ENCODE data around the gene SETX.
A peak's percentile ranks its signal among the peaks of the same experiment; 100 is the strongest.

SETX gene

DNA sequence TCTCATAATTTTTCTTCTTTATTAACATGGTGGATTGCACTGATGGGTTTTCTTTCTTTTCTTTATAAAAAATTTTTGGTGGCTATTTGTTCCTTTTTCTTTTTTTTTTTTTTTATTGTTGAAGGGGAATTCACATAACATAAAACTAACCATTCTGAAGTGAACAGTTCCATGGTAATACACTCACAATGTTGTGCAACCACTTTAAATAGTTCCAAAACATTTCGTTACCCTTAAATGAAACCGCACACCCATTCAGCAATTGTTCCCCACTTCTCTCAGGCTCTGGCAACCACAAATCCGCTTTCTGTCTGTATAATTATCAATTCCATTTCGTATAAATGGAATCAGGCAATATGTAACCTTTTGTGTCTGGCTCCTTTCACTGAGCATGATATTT is 11.7 kb upstream of the SETX start:
- ChIA-PET CTCF (no interaction called here), POLR2A (interaction anchor here (1.0 kb wide), 1 partner anchor 11 kb away, joined by 3 read pairs; the partner anchor contains the start of gene SETX)
- Histone ChIP-seq H3K36me3 (ENCODE audit: control insufficient read depth in 2 of 2, insufficient read depth in 1 of 2, low read length in 2 of 2) (no peaks in the 10 kb centered on the region), H3K4me3 (ENCODE audit: low read depth, low read length) (no peak overlapping the region), H3K9me3 (ENCODE audit: control insufficient read depth, insufficient read depth, low read depth, low read length) (no peaks in the 10 kb centered on the region), H3K27ac (ENCODE audit: extremely low read depth, low read depth, low read length) (no peak overlapping the region), H3K4me1 (ENCODE audit: control insufficient read depth, insufficient read depth, low read length) (no peaks in the 10 kb centered on the region)
- TF ChIP-seq ZFP41 (tag by site-specific recombination; IDR thresholded peaks at IDR 0.05; ENCODE audit: borderline replicate concordance) (no peak), ZNF138 (tag by site-specific recombination; IDR thresholded peaks at IDR 0.05; ENCODE audit: borderline replicate concordance) (no peak), ZFP3 (tag by site-specific recombination; IDR thresholded peaks at IDR 0.05; ENCODE audit: low read depth) (no peak), ATF2 (tag by site-specific recombination; IDR thresholded peaks at IDR 0.05; ENCODE audit: low read depth) (no peak), ZFHX2 (tag by site-specific recombination; conservative IDR thresholded peaks at IDR 0.05) (no peak), ZSCAN18 (tag by site-specific recombination; IDR thresholded peaks at IDR 0.05) (no peak), ZNF184 (tag by site-specific recombination; IDR thresholded peaks at IDR 0.05) (no peak), REPIN1 (tag by site-specific recombination; IDR thresholded peaks at IDR 0.05; ENCODE audit: low read depth) (no peak), ZNF302 (tag by site-specific recombination; IDR thresholded peaks at IDR 0.05; ENCODE audit: low read depth) (no peak), ZBTB17 (tag by site-specific recombination; IDR thresholded peaks at IDR 0.05) (no peak), ZNF23 (tag by site-specific recombination; IDR thresholded peaks at IDR 0.05; ENCODE audit: borderline replicate concordance) (no peak)
- TF ChIP-seq, protein P1, sequence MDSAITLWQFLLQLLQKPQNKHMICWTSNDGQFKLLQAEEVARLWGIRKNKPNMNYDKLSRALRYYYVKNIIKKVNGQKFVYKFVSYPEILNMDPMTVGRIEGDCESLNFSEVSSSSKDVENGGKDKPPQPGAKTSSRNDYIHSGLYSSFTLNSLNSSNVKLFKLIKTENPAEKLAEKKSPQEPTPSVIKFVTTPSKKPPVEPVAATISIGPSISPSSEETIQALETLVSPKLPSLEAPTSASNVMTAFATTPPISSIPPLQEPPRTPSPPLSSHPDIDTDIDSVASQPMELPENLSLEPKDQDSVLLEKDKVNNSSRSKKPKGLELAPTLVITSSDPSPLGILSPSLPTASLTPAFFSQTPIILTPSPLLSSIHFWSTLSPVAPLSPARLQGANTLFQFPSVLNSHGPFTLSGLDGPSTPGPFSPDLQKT (IDR thresholded peaks at IDR 0.05; ENCODE audit: borderline replicate concordance, low read depth, low read length) = no peak

GRCh38 chr9:132365986-132366385 is 11.2 kb upstream of the SETX start:
- Histone ChIP-seq H3K4me1 (ENCODE audit: control insufficient read depth, insufficient read depth, low read length) (no peaks in the 10 kb centered on the region), H3K36me3 (ENCODE audit: control insufficient read depth in 2 of 2, insufficient read depth in 1 of 2, low read length in 2 of 2) (no peaks in the 10 kb centered on the region), H3K9me3 (ENCODE audit: control insufficient read depth, insufficient read depth, low read depth, low read length) (no peaks in the 10 kb centered on the region), H3K4me3 (ENCODE audit: low read depth, low read length) (no peak overlapping the region), H3K27ac (ENCODE audit: extremely low read depth, low read depth, low read length) (no peak overlapping the region)
- CTCF ChIA-PET = interaction anchor here (0.6 to 0.9 kb wide), 2 partner anchors 16 to 209 kb away, joined by 3 read pairs; no protein-coding TSS in a partner anchor
- no peak for TF ChIP-seq ZNF37A (tag by site-specific recombination; IDR thresholded peaks at IDR 0.05)
- POLR2A ChIA-PET = no interaction called here

GRCh38 chr9:132364068-132364467 is 9.3 kb upstream of the SETX start:
- POLR2A ChIA-PET = no interaction called here
- H3K36me3 ChIP-seq (ENCODE audit: control insufficient read depth in 2 of 2, insufficient read depth in 1 of 2, low read length in 2 of 2) = no peaks in the 10 kb centered on the region
- CTCF ChIA-PET = interaction anchor here (0.7 to 2.1 kb wide), 2 partner anchors 11 to 366 kb away, joined by 3 to 4 read pairs; no protein-coding TSS in a partner anchor
- H3K9me3 ChIP-seq (ENCODE audit: control insufficient read depth, insufficient read depth, low read depth, low read length) = no peaks in the 10 kb centered on the region
- no peak overlapping the region for H3K4me3 ChIP-seq (ENCODE audit: low read depth, low read length)
- H3K4me1 ChIP-seq (ENCODE audit: control insufficient read depth, insufficient read depth, low read length) = no peaks in the 10 kb centered on the region
- TF ChIP-seq ZBTB44 (tag by site-specific recombination; IDR thresholded peaks at IDR 0.05) (0 out of 2 replicates have a peak, but pooled peaks have one; percentile 51), KLF16 (tag by site-specific recombination; IDR thresholded peaks at IDR 0.05) (no peak)
- H3K27ac ChIP-seq (ENCODE audit: extremely low read depth, low read depth, low read length) = no peak overlapping the region

Data from HEK293 (cell line).